ENCODE data around the gene REM1. TPM values are rescaled to one million over a fixed set of nuclear protein-coding genes. Genes with fewer than 3 reads are reported as not detected.
"Not testable (repeated sequence)": the region's sequence is repeated elsewhere in the genome, so short reads cannot be mapped to it uniquely, and the experiment has no call there.

The REM1 gene
- total RNA-seq, 2 donors from 2014 or later, result 1.3 to 4.9 TPM

DNA sequence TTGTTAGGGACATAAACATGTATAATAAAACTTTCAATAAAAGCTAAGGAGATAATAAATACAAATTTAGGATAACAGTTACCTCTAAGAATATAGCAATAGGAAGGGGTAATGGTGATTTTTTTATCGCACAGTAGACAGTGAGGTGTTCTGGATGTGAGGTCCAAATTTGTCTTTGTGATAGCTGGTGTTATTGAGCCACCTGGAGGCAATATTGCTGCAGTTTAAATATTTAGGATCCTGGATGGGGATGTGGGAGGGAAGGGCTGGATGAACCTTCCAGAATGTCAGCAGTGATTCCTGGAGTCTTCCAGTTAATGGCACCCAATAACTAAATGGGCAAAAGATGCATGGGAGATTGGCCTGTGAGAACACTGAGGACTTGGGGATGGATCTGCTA is 20.7 kb upstream of the REM1 start:
- WGBS, result 89% methylated on average over 1 of the region's 1 CpG
- no peak for DNase-seq (ENCODE audit: low spot score)
- Histone ChIP-seq H3K4me3 (no peak overlapping the region), H3K36me3 (no peaks in the 10 kb centered on the region), H3K27me3 (replicated peaks; ENCODE audit: insufficient read depth) (no peaks in the 10 kb centered on the region), H3K4me1 (replicated peaks) (no peaks in the 10 kb centered on the region), H3K27ac (no peak overlapping the region), H3K9me3 (no peaks in the 10 kb centered on the region)
- no peak for TF ChIP-seq POLR2AphosphoS5 (IDR thresholded peaks at IDR 0.05)
- TF ChIP-seq, protein P1, sequence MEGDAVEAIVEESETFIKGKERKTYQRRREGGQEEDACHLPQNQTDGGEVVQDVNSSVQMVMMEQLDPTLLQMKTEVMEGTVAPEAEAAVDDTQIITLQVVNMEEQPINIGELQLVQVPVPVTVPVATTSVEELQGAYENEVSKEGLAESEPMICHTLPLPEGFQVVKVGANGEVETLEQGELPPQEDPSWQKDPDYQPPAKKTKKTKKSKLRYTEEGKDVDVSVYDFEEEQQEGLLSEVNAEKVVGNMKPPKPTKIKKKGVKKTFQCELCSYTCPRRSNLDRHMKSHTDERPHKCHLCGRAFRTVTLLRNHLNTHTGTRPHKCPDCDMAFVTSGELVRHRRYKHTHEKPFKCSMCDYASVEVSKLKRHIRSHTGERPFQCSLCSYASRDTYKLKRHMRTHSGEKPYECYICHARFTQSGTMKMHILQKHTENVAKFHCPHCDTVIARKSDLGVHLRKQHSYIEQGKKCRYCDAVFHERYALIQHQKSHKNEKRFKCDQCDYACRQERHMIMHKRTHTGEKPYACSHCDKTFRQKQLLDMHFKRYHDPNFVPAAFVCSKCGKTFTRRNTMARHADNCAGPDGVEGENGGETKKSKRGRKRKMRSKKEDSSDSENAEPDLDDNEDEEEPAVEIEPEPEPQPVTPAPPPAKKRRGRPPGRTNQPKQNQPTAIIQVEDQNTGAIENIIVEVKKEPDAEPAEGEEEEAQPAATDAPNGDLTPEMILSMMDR (IDR thresholded peaks at IDR 0.05), result no peak
- TF ChIP-seq POLR2A (IDR thresholded peaks at IDR 0.05), result no peak
- intact Hi-C loops (cut with DNase I), result no loop called here

DNA sequence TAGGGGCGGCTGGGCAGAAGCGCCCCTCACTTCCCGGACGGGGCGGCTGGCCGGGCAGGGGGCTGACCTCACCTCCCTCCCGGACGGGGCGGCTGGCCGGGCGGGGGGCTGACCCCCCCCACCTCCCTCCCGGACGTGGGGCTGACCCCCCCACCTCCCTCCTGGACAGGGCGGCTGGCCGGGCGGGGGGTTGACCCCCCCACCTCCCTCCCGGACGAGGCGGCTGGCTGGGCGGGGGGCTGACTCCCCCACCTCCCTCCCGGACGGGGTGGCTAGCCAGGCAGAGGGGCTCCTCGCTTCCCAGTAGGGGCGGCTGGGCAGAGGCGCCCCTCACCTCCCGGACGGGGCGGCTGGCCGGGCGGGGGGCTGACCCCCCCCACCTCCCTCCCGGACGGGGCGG is 4.1 kb upstream of the REM1 start:
- H3K27ac ChIP-seq; H3K9me3 ChIP-seq; DNase-seq (ENCODE audit: low spot score); H3K4me1 ChIP-seq (replicated peaks); H3K4me3 ChIP-seq; H3K36me3 ChIP-seq; intact Hi-C loops (cut with DNase I): not testable (repeated sequence)
- H3K27me3 ChIP-seq (replicated peaks; ENCODE audit: insufficient read depth), result peaks cover 15% of the 10 kb centered on the region
- WGBS, result no CpG with 5 or more reads among the region's 33 CpGs

DNA sequence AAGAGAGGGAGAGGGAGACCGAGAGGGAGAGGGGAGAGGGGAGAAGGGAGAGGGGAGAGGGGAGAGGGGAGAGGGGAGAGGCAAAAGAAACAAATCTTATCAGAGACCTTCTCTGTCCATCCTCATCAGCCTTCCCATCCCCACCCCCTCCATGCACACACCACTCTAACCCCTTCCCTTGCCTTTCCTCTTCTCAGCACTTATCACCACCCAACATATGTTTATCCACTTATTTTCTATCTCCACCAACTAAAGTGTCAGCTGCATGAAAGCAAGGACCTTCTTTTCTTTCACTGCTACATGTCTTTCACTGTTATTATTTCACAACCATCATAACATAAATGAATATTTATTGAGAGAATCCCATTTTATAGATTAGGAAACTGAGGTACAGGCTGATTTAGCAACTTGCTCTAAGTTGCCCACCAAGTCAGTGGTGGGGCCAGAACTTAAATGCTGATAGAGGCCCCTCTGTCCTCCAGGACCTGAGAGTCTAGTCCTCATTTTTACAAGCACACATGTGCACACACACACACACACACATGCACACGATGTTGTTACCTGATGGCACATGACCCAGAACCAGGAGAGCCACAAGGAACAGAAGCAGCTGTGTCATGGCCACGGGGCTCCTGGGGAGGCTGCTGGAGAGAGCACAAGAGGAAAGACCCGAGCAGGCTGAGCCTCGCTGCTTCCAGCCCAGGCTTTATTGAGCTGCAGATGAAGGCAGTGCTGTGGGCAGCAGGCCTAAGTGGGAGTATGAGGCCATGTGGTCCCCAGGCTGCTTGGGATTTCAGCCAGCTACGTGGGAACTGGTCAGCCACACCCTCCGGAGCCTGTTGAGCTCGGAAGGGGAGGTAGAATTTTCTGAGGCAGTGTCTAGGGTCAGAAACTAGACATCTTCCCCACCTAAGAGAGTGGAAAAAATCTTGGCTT is 2.4 kb upstream of the REM1 start:
- no peaks in the 10 kb centered on the region for H3K4me1 ChIP-seq (replicated peaks)
- H3K36me3 ChIP-seq, result no peaks in the 10 kb centered on the region
- no peak overlapping the region for H3K27ac ChIP-seq
- WGBS, result 49% methylated on average over 8 of the region's 8 CpGs
- TF ChIP-seq, protein P1 (IDR thresholded peaks at IDR 0.05), result no peak
- TF ChIP-seq POLR2A (IDR thresholded peaks at IDR 0.05) (no peak), POLR2AphosphoS5 (IDR thresholded peaks at IDR 0.05) (no peak)
- H3K9me3 ChIP-seq, result no peaks in the 10 kb centered on the region
- intact Hi-C loops (cut with DNase I), result no loop called here
- no peak for DNase-seq (ENCODE audit: low spot score)
- H3K27me3 ChIP-seq (replicated peaks; ENCODE audit: insufficient read depth), result peaks cover 17% of the 10 kb centered on the region
- H3K4me3 ChIP-seq, result no peak overlapping the region

DNA sequence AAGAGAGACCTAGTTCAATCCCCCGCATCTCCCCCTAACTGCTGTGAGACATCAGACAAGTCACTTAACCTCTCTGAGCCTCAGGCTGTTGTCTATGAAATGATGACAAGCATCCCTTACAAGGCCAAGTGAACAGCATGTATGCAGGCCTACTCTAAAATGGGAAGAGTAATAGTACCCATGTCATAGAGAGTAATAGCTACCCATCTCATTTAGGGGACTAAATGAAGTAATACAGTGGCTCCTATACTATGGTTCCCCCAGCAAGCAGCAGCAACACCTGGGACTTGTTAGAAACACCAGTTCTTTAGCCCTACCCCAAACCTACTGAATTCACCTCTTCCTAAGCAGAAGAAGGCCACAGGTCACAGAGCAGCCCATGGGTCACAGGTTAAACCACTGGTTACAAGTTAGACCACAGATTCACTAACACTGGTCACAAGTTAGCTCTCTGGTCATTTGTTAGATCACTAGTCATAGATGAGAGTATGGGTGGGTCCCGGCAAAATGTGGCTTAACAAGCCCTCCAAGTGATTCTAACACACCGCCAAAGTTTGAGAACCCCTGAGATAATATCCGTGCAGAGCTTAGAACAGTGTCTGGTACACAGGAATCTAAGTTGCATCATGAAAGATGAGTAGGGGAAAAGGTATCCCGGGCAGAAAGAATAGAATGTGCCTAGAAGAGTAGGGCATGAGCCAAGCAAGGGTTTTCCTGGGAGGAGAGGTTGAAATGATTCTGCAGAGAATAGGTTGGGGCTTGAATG is 1.6 kb upstream of the REM1 start:
- Histone ChIP-seq H3K9me3 (no peaks in the 10 kb centered on the region), H3K4me1 (replicated peaks) (no peaks in the 10 kb centered on the region), H3K27me3 (replicated peaks; ENCODE audit: insufficient read depth) (peaks cover 17% of the 10 kb centered on the region), H3K36me3 (no peaks in the 10 kb centered on the region), H3K27ac (no peak overlapping the region), H3K4me3 (no peak overlapping the region)
- no peak for TF ChIP-seq POLR2A (IDR thresholded peaks at IDR 0.05)
- no peak for TF ChIP-seq POLR2AphosphoS5 (IDR thresholded peaks at IDR 0.05)
- TF ChIP-seq, protein P1 (IDR thresholded peaks at IDR 0.05), result no peak
- WGBS, result 72% methylated on average over 5 of the region's 5 CpGs
- intact Hi-C loops (cut with DNase I), result no loop called here
- no peak for DNase-seq (ENCODE audit: low spot score)

DNA sequence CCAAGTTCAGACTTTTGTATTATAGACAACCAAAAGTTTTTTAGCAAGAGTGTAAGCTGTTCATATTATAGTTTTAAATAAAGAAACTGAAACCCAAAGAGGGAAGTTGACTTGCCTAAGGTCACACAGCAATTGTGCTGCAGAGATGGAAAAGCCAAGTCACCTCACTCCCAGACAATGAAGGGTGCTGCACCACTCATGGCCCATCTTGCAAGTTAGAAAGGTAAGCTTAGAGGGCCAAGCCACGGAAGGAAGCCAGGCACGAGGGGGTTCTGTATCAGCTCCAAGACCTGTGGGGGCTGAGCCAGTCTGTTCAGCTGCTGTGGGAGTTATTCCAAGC is 1.0 kb upstream of the REM1 start:
- DNase-seq (ENCODE audit: low spot score), result no peak
- no peak overlapping the region for H3K4me3 ChIP-seq
- WGBS, result 42% methylated on average over 2 of the region's 2 CpGs
- intact Hi-C loops (cut with DNase I), result no loop called here
- peaks cover 17% of the 10 kb centered on the region for H3K27me3 ChIP-seq (replicated peaks; ENCODE audit: insufficient read depth)
- no peak overlapping the region for H3K27ac ChIP-seq
- H3K4me1 ChIP-seq (replicated peaks), result no peaks in the 10 kb centered on the region
- H3K36me3 ChIP-seq, result no peaks in the 10 kb centered on the region
- H3K9me3 ChIP-seq, result no peaks in the 10 kb centered on the region
- TF ChIP-seq POLR2AphosphoS5 (IDR thresholded peaks at IDR 0.05), result no peak
- TF ChIP-seq, protein P1 (IDR thresholded peaks at IDR 0.05), result no peak
- no peak for TF ChIP-seq POLR2A (IDR thresholded peaks at IDR 0.05)
